PFSK-1 (cell line): Measurements from ENCODE around the gene PAPPA2.

ENCODE experiments used
- FOXP2 ChIP-seq: optimal IDR thresholded peaks from 2 replicates; pipeline ENCODE3; 2011; ENCODE audit warnings: borderline replicate concordance, control low read depth, inconsistent platforms; ENCODE audit not compliant: insufficient read depth; ENCODE audit errors: extremely low read length, extremely low read depth
- POLR2AphosphoS5 ChIP-seq: IDR thresholded peaks from 2 replicates; pipeline ENCODE4 v1.6.1; 2012; ENCODE audit warnings: low read depth, mild to moderate bottlenecking, control low read depth, low read length, moderate library complexity
- SIN3A ChIP-seq: IDR thresholded peaks from 2 replicates; pipeline ENCODE4 v1.6.1; 2012; ENCODE audit warnings: mild to moderate bottlenecking, low read length, moderate library complexity, borderline replicate concordance; ENCODE audit not compliant: insufficient read depth
- TAF1 ChIP-seq: IDR thresholded peaks from 2 replicates; pipeline ENCODE4 v1.6.1; 2012; ENCODE audit warnings: low read length, control low read depth, borderline replicate concordance; ENCODE audit not compliant: insufficient read depth
- TF ChIP-seq, protein P1 (sequence below), 2 experiments: IDR thresholded peaks; 2 replicates each; pipeline versions ENCODE4 v1.6.1 to v1.8.0; 2011 to 2012; ENCODE audit warnings: low read depth in 2 of 2, low read length in 2 of 2, control low read depth in 1 of 2, inconsistent platforms in 1 of 2, mild to moderate bottlenecking in 1 of 2, moderate library complexity in 1 of 2; ENCODE audit not compliant: insufficient read depth in 1 of 2

The PAPPA2 gene

DNA sequence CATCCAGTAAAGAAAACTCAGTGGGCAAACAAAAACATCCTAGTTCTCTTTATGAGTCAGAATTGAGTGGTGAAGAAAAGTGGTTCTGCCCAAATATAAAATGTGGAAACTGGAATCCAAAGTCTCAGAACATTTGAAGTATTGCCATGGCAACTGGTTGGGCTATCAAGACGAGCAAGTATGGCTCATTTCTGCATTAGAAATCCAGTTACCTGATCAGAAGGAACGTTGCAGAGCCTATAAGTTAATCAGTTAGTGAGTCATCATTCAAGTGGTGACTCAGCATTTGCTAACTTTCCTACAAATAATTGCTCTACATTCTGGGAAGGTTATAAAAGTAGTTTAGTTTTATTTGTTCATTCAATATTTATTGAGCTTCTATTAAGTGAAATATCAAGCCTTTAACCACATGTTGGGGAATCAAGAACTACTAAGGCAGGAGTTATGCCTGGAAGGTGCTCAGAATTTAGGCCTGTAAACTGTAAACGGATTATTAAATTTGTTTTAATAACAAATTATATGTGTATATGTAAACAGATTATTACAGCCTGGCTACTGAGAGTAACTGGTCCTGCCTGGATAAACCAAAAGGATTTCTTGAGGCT lies 104.3 kb downstream of the PAPPA2 start:
- TF ChIP-seq TAF1 (no peak), POLR2AphosphoS5 (no peak), SIN3A (no peak), FOXP2 (no peak)
- TF ChIP-seq, protein P1, sequence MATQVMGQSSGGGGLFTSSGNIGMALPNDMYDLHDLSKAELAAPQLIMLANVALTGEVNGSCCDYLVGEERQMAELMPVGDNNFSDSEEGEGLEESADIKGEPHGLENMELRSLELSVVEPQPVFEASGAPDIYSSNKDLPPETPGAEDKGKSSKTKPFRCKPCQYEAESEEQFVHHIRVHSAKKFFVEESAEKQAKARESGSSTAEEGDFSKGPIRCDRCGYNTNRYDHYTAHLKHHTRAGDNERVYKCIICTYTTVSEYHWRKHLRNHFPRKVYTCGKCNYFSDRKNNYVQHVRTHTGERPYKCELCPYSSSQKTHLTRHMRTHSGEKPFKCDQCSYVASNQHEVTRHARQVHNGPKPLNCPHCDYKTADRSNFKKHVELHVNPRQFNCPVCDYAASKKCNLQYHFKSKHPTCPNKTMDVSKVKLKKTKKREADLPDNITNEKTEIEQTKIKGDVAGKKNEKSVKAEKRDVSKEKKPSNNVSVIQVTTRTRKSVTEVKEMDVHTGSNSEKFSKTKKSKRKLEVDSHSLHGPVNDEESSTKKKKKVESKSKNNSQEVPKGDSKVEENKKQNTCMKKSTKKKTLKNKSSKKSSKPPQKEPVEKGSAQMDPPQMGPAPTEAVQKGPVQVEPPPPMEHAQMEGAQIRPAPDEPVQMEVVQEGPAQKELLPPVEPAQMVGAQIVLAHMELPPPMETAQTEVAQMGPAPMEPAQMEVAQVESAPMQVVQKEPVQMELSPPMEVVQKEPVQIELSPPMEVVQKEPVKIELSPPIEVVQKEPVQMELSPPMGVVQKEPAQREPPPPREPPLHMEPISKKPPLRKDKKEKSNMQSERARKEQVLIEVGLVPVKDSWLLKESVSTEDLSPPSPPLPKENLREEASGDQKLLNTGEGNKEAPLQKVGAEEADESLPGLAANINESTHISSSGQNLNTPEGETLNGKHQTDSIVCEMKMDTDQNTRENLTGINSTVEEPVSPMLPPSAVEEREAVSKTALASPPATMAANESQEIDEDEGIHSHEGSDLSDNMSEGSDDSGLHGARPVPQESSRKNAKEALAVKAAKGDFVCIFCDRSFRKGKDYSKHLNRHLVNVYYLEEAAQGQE (IDR thresholded peaks at IDR 0.05; ENCODE audit: insufficient read depth in 1 of 2, low read depth in 2 of 2, low read length in 2 of 2), result no peak

DNA sequence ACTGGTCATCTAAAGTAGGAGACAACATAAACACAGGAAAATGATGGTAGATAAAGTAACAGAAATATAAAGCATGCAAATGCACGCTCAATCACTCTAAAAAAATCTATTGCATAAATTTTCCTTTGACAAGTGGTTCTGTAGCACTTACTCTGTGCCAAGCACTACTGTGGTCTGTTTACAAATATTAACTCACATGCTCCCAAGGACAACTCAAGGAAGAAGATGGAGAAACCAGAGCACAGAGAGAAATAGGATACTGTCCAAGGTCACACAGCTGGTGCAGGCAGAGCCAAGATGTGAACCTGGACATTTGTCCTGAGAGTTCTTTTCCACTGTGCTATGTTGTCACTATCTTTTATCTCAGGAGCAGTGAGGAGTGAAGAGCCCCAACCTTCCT lies 105.2 kb downstream of the PAPPA2 start:
- TF ChIP-seq SIN3A, result no peak
- no peak for TF ChIP-seq POLR2AphosphoS5
- TF ChIP-seq TAF1, result no peak
- TF ChIP-seq, protein P1 (IDR thresholded peaks at IDR 0.05; ENCODE audit: insufficient read depth in 1 of 2, low read depth in 2 of 2, low read length in 2 of 2), result no peak
- TF ChIP-seq FOXP2, result no peak

DNA sequence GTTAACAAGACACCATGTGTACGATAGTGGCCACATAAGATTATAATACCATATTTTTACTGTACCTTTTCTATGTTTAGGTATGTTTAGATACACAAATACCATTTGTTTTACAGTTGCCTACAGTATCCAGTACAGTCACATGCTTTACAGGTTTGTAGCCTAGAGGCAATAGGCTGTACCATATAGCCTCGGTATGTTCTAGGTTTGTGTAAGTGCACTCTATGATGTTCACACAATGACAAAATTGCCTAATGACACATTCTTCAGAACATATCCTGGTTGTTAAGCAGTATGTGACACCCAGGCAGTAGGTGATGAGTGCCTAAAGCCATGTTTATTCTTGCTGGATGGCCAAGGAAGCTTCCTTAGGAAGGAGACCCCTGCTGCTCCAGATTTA lies 111.8 kb downstream of the PAPPA2 start:
- no peak for TF ChIP-seq FOXP2
- no peak for TF ChIP-seq SIN3A
- no peak for TF ChIP-seq TAF1
- TF ChIP-seq, protein P1 (IDR thresholded peaks at IDR 0.05; ENCODE audit: insufficient read depth in 1 of 2, low read depth in 2 of 2, low read length in 2 of 2), result no peak
- TF ChIP-seq POLR2AphosphoS5, result no peak

DNA sequence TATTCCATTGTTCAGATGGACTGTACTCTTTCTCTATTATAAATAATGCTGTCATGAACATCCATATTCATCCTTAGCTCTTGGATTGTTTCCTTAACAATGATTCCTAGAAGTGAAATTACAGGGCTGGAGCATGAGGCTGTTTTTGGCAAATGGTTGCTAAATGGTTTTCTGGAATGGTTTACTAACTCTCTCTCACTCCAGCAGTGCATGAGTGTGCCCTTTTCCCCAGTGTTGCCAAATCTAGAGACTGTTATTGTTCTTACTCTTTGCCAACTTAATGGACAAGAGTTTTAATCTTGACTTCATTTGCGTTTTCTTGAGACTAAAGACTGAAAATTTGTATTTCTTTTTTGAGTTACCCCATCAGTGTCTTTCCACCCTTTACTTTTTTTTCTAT lies 113.0 kb downstream of the PAPPA2 start:
- TF ChIP-seq POLR2AphosphoS5, result no peak
- TF ChIP-seq, protein P1 (IDR thresholded peaks at IDR 0.05; ENCODE audit: insufficient read depth in 1 of 2, low read depth in 2 of 2, low read length in 2 of 2), result no peak
- no peak for TF ChIP-seq SIN3A
- no peak for TF ChIP-seq TAF1
- TF ChIP-seq FOXP2, result no peak
